Astrocyte of the cerebellum (primary cell): Measurements from ENCODE around the gene FREM1.

ENCODE experiments used
- DNase-seq: peaks from one replicate; pipeline ENCODE4 v3.0.0-alpha.2; 2011; ENCODE audit warnings: low read depth
- H3K4me3 ChIP-seq: 2 replicates; pipeline ENCODE4 v1.5.1; 2011; ENCODE audit warnings: mild to moderate bottlenecking, low read depth, low read length, moderate library complexity
- in situ Hi-C: cut with HindIII; loops from 2 replicates; pipeline ENCODE4 v1.10.0; 2017; ENCODE audit warnings: low sequenced_read_pairs
- TF ChIP-seq, protein P1 (sequence below): IDR thresholded peaks from 2 replicates; pipeline ENCODE4 v1.5.1; 2012; ENCODE audit warnings: low read length, low read depth, moderate library complexity, mild to moderate bottlenecking; ENCODE audit errors: missing control alignments

Gene FREM1

DNA sequence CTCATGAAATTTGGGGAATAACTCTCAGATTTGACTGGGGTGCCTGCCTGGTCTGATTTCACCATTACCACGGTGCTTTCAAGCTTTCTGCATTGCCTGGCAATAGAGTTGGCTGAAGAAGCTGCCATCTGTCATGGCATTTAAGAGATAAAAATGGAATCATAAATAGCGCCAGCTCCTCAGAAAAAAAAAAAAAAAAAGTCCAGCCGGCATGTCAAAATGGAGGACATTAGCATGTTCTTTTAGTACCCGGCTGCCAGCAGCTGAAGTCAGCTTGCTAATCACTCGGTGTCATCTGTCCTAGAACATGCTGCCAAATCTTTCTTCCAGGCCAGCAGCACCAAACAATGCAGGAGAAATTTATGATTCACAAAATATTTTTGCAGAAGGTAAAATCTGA, 130.0 kb downstream of the FREM1 start:
- in situ Hi-C loops = no loop called here
- TF ChIP-seq, protein P1, sequence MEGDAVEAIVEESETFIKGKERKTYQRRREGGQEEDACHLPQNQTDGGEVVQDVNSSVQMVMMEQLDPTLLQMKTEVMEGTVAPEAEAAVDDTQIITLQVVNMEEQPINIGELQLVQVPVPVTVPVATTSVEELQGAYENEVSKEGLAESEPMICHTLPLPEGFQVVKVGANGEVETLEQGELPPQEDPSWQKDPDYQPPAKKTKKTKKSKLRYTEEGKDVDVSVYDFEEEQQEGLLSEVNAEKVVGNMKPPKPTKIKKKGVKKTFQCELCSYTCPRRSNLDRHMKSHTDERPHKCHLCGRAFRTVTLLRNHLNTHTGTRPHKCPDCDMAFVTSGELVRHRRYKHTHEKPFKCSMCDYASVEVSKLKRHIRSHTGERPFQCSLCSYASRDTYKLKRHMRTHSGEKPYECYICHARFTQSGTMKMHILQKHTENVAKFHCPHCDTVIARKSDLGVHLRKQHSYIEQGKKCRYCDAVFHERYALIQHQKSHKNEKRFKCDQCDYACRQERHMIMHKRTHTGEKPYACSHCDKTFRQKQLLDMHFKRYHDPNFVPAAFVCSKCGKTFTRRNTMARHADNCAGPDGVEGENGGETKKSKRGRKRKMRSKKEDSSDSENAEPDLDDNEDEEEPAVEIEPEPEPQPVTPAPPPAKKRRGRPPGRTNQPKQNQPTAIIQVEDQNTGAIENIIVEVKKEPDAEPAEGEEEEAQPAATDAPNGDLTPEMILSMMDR = no peak
- no peak for DNase-seq
- no peak overlapping the region for H3K4me3 ChIP-seq

DNA sequence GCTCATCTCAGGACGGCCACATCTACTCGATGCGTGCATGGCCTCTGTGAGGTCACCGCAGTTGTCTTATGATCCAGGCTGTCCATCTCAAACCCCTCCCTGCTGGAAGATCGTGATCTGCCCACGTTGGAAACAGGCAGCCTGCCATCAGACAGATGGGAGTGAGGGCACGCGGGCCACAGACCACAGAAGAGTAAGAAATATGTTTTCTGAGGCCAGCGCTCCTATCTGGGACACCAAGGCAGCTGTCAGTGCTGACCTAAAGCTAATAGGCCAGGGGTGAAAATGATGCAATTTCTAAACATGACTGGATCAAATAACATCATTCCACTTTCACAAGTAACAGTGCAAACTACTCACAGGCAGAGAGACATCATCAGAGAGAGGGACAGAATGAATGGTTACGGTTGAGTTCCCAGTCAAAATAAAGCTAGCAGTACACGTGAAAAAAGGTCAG, 130.6 kb downstream of the FREM1 start:
- no peak for DNase-seq
- in situ Hi-C loops = no loop called here
- H3K4me3 ChIP-seq = no peak overlapping the region
- TF ChIP-seq, protein P1 = no peak

DNA sequence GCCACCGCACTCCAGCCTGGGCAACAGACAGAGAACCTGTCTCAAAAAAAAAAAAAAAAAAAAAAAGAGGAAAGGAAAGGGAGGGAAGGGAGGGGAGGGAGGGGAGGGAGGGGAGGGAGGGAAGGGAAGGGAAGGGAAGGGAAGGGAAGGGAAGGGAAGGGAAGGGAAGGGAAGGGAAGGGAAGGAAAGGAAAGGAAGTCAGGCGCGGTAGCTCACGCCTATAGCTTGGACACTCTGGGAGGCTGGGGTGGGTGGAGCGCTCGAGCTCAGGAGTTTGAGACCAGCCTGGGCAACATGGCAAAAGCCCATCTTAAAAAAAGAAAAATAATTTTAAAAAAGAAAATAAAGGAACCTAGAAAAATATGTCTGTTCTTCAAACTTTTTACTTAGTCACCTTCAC, 131.7 kb downstream of the FREM1 start:
- no peak overlapping the region for H3K4me3 ChIP-seq
- TF ChIP-seq, protein P1 = no peak
- in situ Hi-C loops = no loop called here

DNA sequence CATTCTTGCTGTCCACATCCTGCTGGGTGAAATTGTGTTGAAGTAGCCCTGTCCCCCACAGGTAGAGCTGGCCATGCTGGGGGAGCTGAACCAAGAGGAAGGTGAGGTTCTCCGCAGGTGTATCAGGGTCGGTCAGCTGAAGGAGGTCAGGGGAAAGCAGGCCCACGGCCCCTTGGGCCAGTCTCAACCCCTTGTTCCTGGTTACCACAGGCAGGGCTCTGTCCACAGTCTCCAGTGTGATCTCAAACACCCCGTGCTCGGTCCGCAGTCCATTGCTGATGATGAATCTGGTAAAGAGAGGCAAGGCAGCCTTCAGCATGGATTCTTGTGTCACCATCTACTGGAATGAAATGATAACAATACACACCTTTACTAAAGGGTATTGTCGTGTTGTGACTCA, 134.3 kb downstream of the FREM1 start:
- no peak for DNase-seq
- in situ Hi-C loops = no loop called here
- TF ChIP-seq, protein P1 = no peak
- H3K4me3 ChIP-seq = no peak overlapping the region

More for the DNA sequence above, 131.7 kb downstream of the FREM1 start:
- DNase-seq = no peak

DNA sequence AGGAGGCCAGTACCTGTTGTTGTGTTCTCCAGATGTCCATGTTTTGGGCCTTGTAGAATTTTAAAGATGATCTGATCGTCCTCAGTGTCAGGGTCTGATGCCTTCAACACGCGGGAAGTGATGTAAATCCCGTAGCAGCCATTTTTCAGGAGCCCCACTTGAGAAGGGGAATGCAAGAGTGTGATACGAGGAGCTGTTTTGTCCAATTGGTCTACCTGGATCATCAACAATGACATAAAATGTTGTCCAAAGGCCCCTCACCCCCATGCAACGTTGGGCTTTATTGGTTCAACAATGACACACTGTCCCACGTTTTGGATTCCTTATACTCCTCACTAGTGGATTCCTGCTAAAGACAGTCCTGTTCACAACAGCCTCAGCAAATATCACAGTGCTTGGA, 139.6 kb downstream of the FREM1 start:
- H3K4me3 ChIP-seq = no peak overlapping the region
- in situ Hi-C loops = no loop called here
- no peak for DNase-seq
- TF ChIP-seq, protein P1 = no peak

DNA sequence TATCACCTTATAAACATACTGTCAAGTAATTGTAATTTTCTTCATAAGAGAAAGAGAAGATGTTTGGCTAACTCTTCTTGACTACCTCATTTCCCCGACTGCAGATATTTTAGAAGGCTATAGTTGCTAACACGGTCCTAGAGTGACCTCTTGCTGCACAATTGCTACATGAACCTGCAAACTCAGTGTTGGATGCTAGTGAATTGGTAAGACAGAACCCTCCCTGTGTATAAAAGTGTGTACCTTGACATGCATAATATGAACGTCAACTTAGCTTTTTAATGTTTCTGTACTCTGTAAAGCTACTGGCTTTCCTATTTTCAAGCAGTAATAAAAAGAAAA, 141.0 kb downstream of the FREM1 start:
- in situ Hi-C loops = no loop called here
- TF ChIP-seq, protein P1 = peak; percentile 47
- H3K4me3 ChIP-seq = no peak overlapping the region
- peak; percentile 18 for DNase-seq
